Ishikawa (cell line): Measurements from ENCODE around the gene GALNT10.

Experiments
- CEBPB ChIP-seq: IDR thresholded peaks from 2 replicates; pipeline ENCODE4 v1.6.1; 2012
- EP300 ChIP-seq: IDR thresholded peaks from 2 replicates; pipeline ENCODE4 v1.6.1; 2012; ENCODE audit warnings: borderline replicate concordance
- FOXM1 ChIP-seq: IDR thresholded peaks from 2 replicates; pipeline ENCODE4 v1.6.1; 2012; ENCODE audit warnings: low read depth, borderline replicate concordance
- RAD21 ChIP-seq: IDR thresholded peaks from 2 replicates; pipeline ENCODE4 v1.6.1; 2012; ENCODE audit warnings: low read depth
- TAF1 ChIP-seq: IDR thresholded peaks from 2 replicates; pipeline ENCODE4 v1.6.1; 2012; ENCODE audit warnings: low read depth, mild to moderate bottlenecking
- TF ChIP-seq, protein P1 (sequence below): IDR thresholded peaks from 2 replicates; pipeline ENCODE4 v1.6.1; 2012
- TF ChIP-seq, protein P2 (sequence below): IDR thresholded peaks from 2 replicates; pipeline ENCODE4 v1.6.1; 2012; ENCODE audit warnings: low read depth, mild to moderate bottlenecking
- TF ChIP-seq, protein P3 (sequence below): IDR thresholded peaks from 2 replicates; pipeline ENCODE4 v1.6.1; 2012

DNA sequence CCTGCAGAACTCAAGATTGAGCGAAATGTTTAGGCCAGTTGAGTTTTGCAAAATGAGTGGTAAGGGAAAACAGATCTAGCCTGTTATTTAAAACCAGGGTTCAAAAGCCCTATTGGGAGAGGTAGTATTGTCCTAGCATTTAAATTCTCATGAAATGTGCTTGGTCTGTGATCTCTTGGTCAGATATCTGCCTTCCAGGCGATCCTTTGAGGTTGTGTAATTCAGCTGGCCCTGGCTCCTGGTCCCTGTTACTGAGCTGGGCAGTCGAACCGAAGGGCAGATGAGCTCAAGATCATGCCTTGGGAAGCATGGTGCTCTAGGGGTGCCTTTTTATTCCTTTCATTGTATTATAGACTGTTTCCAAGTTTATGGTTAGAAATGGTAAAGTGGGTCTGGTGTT is 269.6 kb downstream of the GALNT10 start:
- TF ChIP-seq RAD21 (no peak), FOXM1 (no peak), EP300 (no peak), TAF1 (no peak), CEBPB (no peak)
- TF ChIP-seq, protein P1, sequence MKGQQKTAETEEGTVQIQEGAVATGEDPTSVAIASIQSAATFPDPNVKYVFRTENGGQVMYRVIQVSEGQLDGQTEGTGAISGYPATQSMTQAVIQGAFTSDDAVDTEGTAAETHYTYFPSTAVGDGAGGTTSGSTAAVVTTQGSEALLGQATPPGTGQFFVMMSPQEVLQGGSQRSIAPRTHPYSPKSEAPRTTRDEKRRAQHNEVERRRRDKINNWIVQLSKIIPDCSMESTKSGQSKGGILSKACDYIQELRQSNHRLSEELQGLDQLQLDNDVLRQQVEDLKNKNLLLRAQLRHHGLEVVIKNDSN, result no peak
- TF ChIP-seq, protein P2, sequence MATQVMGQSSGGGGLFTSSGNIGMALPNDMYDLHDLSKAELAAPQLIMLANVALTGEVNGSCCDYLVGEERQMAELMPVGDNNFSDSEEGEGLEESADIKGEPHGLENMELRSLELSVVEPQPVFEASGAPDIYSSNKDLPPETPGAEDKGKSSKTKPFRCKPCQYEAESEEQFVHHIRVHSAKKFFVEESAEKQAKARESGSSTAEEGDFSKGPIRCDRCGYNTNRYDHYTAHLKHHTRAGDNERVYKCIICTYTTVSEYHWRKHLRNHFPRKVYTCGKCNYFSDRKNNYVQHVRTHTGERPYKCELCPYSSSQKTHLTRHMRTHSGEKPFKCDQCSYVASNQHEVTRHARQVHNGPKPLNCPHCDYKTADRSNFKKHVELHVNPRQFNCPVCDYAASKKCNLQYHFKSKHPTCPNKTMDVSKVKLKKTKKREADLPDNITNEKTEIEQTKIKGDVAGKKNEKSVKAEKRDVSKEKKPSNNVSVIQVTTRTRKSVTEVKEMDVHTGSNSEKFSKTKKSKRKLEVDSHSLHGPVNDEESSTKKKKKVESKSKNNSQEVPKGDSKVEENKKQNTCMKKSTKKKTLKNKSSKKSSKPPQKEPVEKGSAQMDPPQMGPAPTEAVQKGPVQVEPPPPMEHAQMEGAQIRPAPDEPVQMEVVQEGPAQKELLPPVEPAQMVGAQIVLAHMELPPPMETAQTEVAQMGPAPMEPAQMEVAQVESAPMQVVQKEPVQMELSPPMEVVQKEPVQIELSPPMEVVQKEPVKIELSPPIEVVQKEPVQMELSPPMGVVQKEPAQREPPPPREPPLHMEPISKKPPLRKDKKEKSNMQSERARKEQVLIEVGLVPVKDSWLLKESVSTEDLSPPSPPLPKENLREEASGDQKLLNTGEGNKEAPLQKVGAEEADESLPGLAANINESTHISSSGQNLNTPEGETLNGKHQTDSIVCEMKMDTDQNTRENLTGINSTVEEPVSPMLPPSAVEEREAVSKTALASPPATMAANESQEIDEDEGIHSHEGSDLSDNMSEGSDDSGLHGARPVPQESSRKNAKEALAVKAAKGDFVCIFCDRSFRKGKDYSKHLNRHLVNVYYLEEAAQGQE, result no peak
- TF ChIP-seq, protein P3, sequence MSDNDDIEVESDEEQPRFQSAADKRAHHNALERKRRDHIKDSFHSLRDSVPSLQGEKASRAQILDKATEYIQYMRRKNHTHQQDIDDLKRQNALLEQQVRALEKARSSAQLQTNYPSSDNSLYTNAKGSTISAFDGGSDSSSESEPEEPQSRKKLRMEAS, result no peak
